Myometrial cell (primary cell): Measurements from ENCODE around the gene SLITRK5. TPM values are rescaled to one million over a fixed set of nuclear protein-coding genes. Genes with fewer than 3 reads are reported as not detected.

Experiments used
- total RNA-seq: library from RNA; depleted of rRNA; stranded (reverse); fragments of >200 nt; gene quantifications from 2 replicates; pipeline ENCODE4 v1.2.3, GENCODE V29; 2015

SLITRK5 gene, protein sequence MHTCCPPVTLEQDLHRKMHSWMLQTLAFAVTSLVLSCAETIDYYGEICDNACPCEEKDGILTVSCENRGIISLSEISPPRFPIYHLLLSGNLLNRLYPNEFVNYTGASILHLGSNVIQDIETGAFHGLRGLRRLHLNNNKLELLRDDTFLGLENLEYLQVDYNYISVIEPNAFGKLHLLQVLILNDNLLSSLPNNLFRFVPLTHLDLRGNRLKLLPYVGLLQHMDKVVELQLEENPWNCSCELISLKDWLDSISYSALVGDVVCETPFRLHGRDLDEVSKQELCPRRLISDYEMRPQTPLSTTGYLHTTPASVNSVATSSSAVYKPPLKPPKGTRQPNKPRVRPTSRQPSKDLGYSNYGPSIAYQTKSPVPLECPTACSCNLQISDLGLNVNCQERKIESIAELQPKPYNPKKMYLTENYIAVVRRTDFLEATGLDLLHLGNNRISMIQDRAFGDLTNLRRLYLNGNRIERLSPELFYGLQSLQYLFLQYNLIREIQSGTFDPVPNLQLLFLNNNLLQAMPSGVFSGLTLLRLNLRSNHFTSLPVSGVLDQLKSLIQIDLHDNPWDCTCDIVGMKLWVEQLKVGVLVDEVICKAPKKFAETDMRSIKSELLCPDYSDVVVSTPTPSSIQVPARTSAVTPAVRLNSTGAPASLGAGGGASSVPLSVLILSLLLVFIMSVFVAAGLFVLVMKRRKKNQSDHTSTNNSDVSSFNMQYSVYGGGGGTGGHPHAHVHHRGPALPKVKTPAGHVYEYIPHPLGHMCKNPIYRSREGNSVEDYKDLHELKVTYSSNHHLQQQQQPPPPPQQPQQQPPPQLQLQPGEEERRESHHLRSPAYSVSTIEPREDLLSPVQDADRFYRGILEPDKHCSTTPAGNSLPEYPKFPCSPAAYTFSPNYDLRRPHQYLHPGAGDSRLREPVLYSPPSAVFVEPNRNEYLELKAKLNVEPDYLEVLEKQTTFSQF
- not detected in 2 replicates for total RNA-seq

DNA sequence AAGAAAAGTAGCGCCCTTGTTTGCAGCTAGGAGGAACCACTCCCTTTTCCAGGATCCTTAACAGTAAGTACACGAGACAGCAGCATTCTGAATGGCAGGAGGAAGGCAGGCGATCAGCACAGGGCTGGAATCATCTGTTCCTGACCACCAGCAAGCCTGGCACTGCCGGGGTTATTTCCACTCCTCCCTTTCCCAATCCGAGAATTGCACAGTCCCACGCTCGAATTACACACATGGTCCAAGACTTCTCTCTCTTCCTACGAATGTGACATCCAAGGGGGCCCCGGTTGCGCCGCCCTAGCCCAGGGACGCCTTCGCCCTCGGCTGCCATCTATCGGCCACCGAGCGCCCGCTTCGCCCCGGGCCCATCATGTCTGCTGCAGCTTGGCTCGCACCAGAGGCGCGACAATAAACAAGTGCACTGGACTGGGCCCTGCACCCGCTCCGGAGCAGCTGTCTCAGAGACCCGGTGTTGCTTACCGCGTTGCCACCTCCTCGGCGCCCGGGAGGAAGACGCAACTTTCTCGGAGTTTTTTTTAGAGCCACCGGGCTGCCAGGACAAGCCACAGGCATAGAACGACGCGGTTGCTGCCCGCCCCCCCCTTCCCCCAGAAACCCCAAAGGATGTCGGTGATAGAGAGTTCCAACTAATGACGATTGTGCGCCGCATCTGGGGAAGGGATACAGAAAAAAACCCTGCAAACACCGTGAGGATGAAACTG lies at the start of gene SLITRK5:
Gene SLITRK5 (plus strand): TSS at position 341 of the 722 bp plus-strand sequence. CDS start 4,018 bp downstream, outside the sequence.

